ENCODE data around the gene CLRN3.

CLRN3 gene

GRCh38 chr10:127845756-127846155 is 47.0 kb downstream of the CLRN3 start:
- no peak for DNase-seq

GRCh38 chr10:127840884-127841283 is 51.9 kb downstream of the CLRN3 start:
- DNase-seq = no peak

- no peak for DNase-seq
Measured at GRCh38 chr10:127836966-127837365, 55.8 kb downstream of the CLRN3 start.

- no peak for DNase-seq
Measured at GRCh38 chr10:127836176-127836575, 56.6 kb downstream of the CLRN3 start.

- no peak for DNase-seq
Measured at GRCh38 chr10:127834791-127835190, 58.0 kb downstream of the CLRN3 start.

- no peak for DNase-seq
Measured at GRCh38 chr10:127834221-127834620, 58.5 kb downstream of the CLRN3 start.

GRCh38 chr10:127833804-127834203 is 58.9 kb downstream of the CLRN3 start:
- DNase-seq = no peak

- no peak for DNase-seq
Measured at GRCh38 chr10:127832501-127832900, 60.2 kb downstream of the CLRN3 start.

- DNase-seq = no peak
Measured at GRCh38 chr10:127830414-127830813, 62.3 kb downstream of the CLRN3 start.

All from activated gamma-delta T cell (primary cell).